Ishikawa (cell line): ENCODE measurements around the gene CCR6.

Experiments
- CEBPB ChIP-seq: IDR thresholded peaks from 2 replicates; pipeline ENCODE4 v1.6.1; 2012
- CREB1 ChIP-seq: IDR thresholded peaks from 2 replicates; pipeline ENCODE4 v1.6.1; 2012; ENCODE audit warnings: low read depth
- EGR1 ChIP-seq: IDR thresholded peaks from 2 replicates; pipeline ENCODE4 v1.6.1; 2012
- EP300 ChIP-seq: IDR thresholded peaks from 2 replicates; pipeline ENCODE4 v1.6.1; 2012; ENCODE audit warnings: borderline replicate concordance
- FOXM1 ChIP-seq: IDR thresholded peaks from 2 replicates; pipeline ENCODE4 v1.6.1; 2012; ENCODE audit warnings: low read depth, borderline replicate concordance
- MAX ChIP-seq: IDR thresholded peaks from 2 replicates; pipeline ENCODE4 v1.6.1; 2012
- NFIC ChIP-seq: IDR thresholded peaks from 2 replicates; pipeline ENCODE4 v1.6.1; 2012
- RAD21 ChIP-seq: IDR thresholded peaks from 2 replicates; pipeline ENCODE4 v1.6.1; 2012; ENCODE audit warnings: low read depth
- TAF1 ChIP-seq: IDR thresholded peaks from 2 replicates; pipeline ENCODE4 v1.6.1; 2012; ENCODE audit warnings: low read depth, mild to moderate bottlenecking
- TCF12 ChIP-seq: IDR thresholded peaks from 2 replicates; pipeline ENCODE4 v1.6.1; 2012; ENCODE audit warnings: low read depth
- TEAD4 ChIP-seq: IDR thresholded peaks from 2 replicates; pipeline ENCODE4 v1.6.1; 2012
- YY1 ChIP-seq: IDR thresholded peaks from 2 replicates; pipeline ENCODE4 v1.6.1; 2012; ENCODE audit warnings: low read depth
- ZBTB7A ChIP-seq: IDR thresholded peaks from 2 replicates; pipeline ENCODE4 v1.6.1; 2012; ENCODE audit warnings: low read depth
- TF ChIP-seq, protein P1 (sequence below): IDR thresholded peaks from 2 replicates; pipeline ENCODE4 v1.6.1; 2012
- TF ChIP-seq, protein P2 (sequence below): IDR thresholded peaks from 2 replicates; pipeline ENCODE4 v1.6.1; 2012; ENCODE audit warnings: low read depth, mild to moderate bottlenecking

The CCR6 gene

GRCh38 chr6:167092672-167093339 is 30.1 kb upstream of the CCR6 start:
- no peak for TF ChIP-seq TAF1
- no peak for TF ChIP-seq TEAD4
- TF ChIP-seq RAD21, result no peak

- TF ChIP-seq NFIC, result no peak
- TF ChIP-seq YY1, result no peak
- TF ChIP-seq TEAD4, result no peak
- no peak for TF ChIP-seq CEBPB
- TF ChIP-seq TAF1, result no peak
- TF ChIP-seq FOXM1, result no peak
- no peak for TF ChIP-seq MAX
- no peak for TF ChIP-seq EGR1
These were observed 29.4 kb upstream of the CCR6 start for GRCh38 chr6:167093406-167093921.

DNA sequence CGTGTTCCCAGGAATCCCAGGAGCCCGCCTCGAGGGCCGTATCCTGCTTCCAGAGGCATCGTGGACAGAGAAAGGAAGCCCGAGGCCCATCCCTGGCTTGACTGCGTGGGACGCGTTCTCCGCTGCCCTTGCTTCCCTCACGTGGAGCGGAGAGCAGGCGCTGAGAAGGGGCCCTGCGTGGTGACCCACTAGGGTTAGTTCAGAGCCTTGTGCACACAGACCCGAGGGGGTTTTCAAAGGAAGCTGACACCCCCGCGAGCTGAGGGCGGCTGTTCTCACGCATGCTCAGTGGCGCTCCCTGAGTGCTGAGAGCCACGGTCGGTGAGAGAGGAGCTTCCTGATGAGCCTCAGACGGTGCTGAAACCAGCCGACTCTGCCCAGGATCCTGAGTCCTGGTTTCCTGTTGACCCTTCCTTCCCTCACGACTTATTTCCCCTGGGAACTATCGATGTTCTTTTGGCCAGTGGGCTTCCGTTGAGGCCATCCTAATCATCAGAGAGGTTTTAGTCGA is 28.9 kb upstream of the CCR6 start:
- TF ChIP-seq MAX, result no peak
- no peak for TF ChIP-seq TCF12
- no peak for TF ChIP-seq YY1

GRCh38 chr6:167094436-167094819 is 28.5 kb upstream of the CCR6 start:
- TF ChIP-seq NFIC (no peak), EP300 (no peak), TCF12 (no peak), MAX (no peak), YY1 (no peak), TAF1 (no peak)
- TF ChIP-seq, protein P1, sequence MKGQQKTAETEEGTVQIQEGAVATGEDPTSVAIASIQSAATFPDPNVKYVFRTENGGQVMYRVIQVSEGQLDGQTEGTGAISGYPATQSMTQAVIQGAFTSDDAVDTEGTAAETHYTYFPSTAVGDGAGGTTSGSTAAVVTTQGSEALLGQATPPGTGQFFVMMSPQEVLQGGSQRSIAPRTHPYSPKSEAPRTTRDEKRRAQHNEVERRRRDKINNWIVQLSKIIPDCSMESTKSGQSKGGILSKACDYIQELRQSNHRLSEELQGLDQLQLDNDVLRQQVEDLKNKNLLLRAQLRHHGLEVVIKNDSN, result no peak

- TF ChIP-seq TAF1 (no peak), MAX (no peak), EP300 (no peak), FOXM1 (no peak), RAD21 (no peak), YY1 (no peak), CREB1 (no peak), NFIC (no peak), EGR1 (no peak), ZBTB7A (no peak), TEAD4 (no peak), TCF12 (no peak), CEBPB (no peak)
- TF ChIP-seq, protein P1, result no peak
- TF ChIP-seq, protein P2, sequence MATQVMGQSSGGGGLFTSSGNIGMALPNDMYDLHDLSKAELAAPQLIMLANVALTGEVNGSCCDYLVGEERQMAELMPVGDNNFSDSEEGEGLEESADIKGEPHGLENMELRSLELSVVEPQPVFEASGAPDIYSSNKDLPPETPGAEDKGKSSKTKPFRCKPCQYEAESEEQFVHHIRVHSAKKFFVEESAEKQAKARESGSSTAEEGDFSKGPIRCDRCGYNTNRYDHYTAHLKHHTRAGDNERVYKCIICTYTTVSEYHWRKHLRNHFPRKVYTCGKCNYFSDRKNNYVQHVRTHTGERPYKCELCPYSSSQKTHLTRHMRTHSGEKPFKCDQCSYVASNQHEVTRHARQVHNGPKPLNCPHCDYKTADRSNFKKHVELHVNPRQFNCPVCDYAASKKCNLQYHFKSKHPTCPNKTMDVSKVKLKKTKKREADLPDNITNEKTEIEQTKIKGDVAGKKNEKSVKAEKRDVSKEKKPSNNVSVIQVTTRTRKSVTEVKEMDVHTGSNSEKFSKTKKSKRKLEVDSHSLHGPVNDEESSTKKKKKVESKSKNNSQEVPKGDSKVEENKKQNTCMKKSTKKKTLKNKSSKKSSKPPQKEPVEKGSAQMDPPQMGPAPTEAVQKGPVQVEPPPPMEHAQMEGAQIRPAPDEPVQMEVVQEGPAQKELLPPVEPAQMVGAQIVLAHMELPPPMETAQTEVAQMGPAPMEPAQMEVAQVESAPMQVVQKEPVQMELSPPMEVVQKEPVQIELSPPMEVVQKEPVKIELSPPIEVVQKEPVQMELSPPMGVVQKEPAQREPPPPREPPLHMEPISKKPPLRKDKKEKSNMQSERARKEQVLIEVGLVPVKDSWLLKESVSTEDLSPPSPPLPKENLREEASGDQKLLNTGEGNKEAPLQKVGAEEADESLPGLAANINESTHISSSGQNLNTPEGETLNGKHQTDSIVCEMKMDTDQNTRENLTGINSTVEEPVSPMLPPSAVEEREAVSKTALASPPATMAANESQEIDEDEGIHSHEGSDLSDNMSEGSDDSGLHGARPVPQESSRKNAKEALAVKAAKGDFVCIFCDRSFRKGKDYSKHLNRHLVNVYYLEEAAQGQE, result no peak
These were observed 27.9 kb upstream of the CCR6 start for GRCh38 chr6:167094820-167095637.

DNA sequence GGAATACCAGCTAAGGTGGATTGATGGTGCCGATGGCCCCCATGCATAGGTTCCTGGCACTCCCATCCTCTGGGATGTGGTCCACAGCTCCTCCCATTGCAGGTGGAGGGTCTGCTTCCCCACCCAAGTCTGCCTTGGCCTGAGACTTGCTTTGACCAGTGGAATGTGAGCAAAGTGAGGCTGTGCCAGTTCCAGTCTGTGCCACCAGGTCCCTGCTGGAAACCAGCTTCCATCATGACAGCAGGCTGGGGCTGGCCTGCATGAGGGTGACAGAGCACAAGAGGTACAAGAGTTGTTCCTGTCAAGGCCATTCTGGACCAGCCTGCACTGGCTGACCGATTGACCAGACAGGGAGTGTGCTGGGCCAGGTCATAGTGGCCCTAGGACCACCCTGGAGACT is 27.0 kb upstream of the CCR6 start:
- TF ChIP-seq TAF1 (no peak), YY1 (no peak), NFIC (no peak), CREB1 (no peak), RAD21 (no peak), TCF12 (no peak), FOXM1 (no peak), TEAD4 (no peak), EP300 (no peak), EGR1 (no peak), ZBTB7A (no peak), MAX (no peak), CEBPB (no peak)
- TF ChIP-seq, protein P2, result no peak
- TF ChIP-seq, protein P1, result no peak
